Measurements from ENCODE around the gene SLC35E1. TPM values are rescaled to one million over a fixed set of nuclear protein-coding genes. Genes with fewer than 3 reads are reported as not detected.

SLC35E1 gene
- total RNA-seq, 2 experiments from 2014 or later: 72.3 to 76.3 TPM

DNA sequence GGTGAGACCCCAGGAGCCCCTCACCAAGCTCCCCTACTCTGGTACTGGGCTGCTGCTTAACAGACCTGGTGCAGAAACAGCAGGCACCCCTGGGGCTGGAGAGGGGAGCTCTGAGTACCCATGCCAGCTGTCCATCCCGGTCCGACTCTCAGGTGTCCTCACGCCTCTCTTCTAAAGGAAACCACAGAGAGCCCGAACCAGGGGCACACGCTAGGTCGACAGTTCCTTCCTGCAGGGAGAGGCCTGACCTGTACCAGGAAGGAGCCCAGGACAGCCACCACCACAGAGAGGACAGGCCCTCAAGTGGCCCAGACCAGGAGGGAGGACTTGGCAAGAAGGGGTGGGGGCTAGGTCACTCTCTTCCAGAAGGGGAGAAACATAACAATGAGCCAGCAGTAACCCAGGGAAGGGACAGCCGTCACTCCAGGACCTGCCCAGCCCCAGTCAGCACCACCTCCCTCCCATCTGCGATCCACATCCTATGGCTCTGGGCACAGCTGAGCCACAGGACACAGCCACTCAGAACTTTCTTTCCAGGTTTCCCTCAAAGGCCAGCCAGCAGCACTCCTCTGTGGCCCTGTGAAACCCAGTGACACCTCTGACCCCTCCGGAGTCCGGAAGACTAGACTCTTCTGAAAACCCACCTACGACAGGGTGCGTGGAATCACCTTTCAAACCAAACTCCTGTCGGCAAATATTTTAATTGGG, 13.0 kb upstream of the SLC35E1 start:
- peaks cover under 1% of the 10 kb centered on the region for H3K36me3 Mint-ChIP-seq (ENCODE audit: low read depth)
- H3K9me3 Mint-ChIP-seq: no peaks in the 10 kb centered on the region
- Histone ChIP-seq H3K27me3 (ENCODE audit: control insufficient read depth in 1 of 2, insufficient read depth in 2 of 2, low read length in 2 of 2) (no peaks in the 10 kb centered on the region), H3K9me3 (ENCODE audit: control insufficient read depth in 1 of 2, insufficient read depth in 1 of 2, low read length in 2 of 2) (no peaks in the 10 kb centered on the region), H3K4me1 (ENCODE audit: insufficient read depth, low read length) (peaks cover 96% of the 10 kb centered on the region), H3K36me3 (ENCODE audit: insufficient read depth, low read length) (peaks cover 14% of the 10 kb centered on the region), H3K27ac (ENCODE audit: low read depth in 1 of 2, low read length in 2 of 2) (peak overlapping the region; percentile 77 to 85), H3K4me3 (ENCODE audit: low read length) (peak overlapping the region; percentile 46)
- DNase-seq (no peak), ATAC-seq (ENCODE audit: poor library complexity) (no peak)
- ChIA-PET POLR2A (interaction anchor here (0.7 to 3.1 kb wide), 11 partner anchors 8 to 243 kb away, joined by 3 to 32 read pairs (median 8); partner anchors contain the start of genes CHERP, MED26, SLC35E1 and TMEM38A), CTCF (interaction anchor here (0.7 to 1.6 kb wide), 4 partner anchors 9 to 39 kb away, joined by 3 to 6 read pairs (median 4); no protein-coding TSS in a partner anchor)
- H3K27ac Mint-ChIP-seq: peak overlapping the region; percentile 98
- no peaks in the 10 kb centered on the region for H3K27me3 Mint-ChIP-seq
- intact Hi-C loops (cut with DNase I, micrococcal nuclease): no loop called here
- H3K4me1 Mint-ChIP-seq (ENCODE audit: low read depth): peaks cover 82% of the 10 kb centered on the region
- peak overlapping the region; percentile 81 for H3K4me3 Mint-ChIP-seq
- TF ChIP-seq, protein P1, sequence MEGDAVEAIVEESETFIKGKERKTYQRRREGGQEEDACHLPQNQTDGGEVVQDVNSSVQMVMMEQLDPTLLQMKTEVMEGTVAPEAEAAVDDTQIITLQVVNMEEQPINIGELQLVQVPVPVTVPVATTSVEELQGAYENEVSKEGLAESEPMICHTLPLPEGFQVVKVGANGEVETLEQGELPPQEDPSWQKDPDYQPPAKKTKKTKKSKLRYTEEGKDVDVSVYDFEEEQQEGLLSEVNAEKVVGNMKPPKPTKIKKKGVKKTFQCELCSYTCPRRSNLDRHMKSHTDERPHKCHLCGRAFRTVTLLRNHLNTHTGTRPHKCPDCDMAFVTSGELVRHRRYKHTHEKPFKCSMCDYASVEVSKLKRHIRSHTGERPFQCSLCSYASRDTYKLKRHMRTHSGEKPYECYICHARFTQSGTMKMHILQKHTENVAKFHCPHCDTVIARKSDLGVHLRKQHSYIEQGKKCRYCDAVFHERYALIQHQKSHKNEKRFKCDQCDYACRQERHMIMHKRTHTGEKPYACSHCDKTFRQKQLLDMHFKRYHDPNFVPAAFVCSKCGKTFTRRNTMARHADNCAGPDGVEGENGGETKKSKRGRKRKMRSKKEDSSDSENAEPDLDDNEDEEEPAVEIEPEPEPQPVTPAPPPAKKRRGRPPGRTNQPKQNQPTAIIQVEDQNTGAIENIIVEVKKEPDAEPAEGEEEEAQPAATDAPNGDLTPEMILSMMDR (IDR thresholded peaks at IDR 0.05): no peak

DNA sequence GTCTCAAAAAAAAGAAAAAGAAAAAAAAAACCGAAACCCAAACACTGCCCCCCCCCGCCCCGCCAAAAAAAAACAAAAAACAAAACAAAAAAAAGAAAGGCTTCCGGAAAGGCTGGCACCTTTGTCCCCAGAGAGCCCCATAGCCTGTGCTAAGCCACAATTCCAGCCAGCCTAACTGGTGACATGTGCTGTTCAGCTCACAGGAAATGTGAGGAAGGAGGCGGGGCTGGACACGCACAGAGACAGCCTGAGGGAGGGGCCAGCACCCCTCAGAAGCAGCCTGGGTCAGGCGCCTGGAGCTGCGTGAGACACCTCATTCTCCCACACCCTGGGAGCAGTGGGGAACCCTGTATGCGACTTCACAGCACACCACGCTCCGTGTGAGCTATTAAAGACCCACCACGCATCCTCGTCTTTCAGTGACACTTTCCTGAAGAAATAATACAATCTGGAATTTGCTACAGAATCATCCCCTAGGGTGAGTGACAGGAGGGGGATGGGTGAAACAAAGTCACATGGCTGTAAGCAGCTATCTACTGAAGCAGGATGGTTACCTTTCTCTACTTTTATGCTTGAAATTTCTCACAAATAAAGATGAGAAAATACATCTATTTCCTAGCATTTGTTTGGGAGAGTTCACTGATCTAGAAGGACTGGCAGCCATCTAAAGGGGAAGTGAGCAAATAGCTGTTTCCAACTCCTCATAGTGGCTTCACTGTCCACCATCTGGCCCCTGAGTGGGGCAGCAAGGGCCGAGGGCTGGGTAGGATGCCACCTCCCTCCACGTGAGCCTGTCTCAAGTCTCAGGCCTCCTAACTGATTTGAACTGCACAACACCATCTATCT, 12.3 kb upstream of the SLC35E1 start:
- H3K4me3 Mint-ChIP-seq: peak overlapping the region; percentile 81
- TF ChIP-seq, protein P1 (IDR thresholded peaks at IDR 0.05): no peak
- H3K27ac Mint-ChIP-seq: peak overlapping the region; percentile 98
- DNase-seq (peak; percentile 74 to 98 (median 88)), ATAC-seq (ENCODE audit: poor library complexity) (peak; percentile 78)
- peaks cover 19% of the 10 kb centered on the region for H3K36me3 ChIP-seq (ENCODE audit: insufficient read depth, low read length)
- H3K36me3 Mint-ChIP-seq (ENCODE audit: low read depth): peaks cover 8% of the 10 kb centered on the region
- peak overlapping the region; percentile 77 to 85 for H3K27ac ChIP-seq (ENCODE audit: low read depth in 1 of 2, low read length in 2 of 2)
- peak overlapping the region; percentile 46 for H3K4me3 ChIP-seq (ENCODE audit: low read length)
- intact Hi-C loops (cut with DNase I, micrococcal nuclease): loop anchor here (1.0 kb wide), 4 partner anchors 10 to 44 kb away; partner anchors contain the start of genes SLC35E1 (in 2 of the 2) and MED26 (in 1 of the 2)
- POLR2A ChIA-PET: interaction anchor here (0.6 to 3.1 kb wide), 16 partner anchors 9 to 1205 kb away, joined by 3 to 32 read pairs (median 6); partner anchors contain the start of genes C19orf44, CALR3, CHERP and MED26
- CTCF ChIA-PET: interaction anchor here (0.5 to 1.6 kb wide), 7 partner anchors 9 to 450 kb away, joined by 3 to 6 read pairs (median 4); no protein-coding TSS in a partner anchor
- H3K9me3 Mint-ChIP-seq: no peaks in the 10 kb centered on the region
- peaks cover 91% of the 10 kb centered on the region for H3K4me1 ChIP-seq (ENCODE audit: insufficient read depth, low read length)
- no peaks in the 10 kb centered on the region for H3K9me3 ChIP-seq (ENCODE audit: control insufficient read depth in 1 of 2, insufficient read depth in 1 of 2, low read length in 2 of 2)
- no peaks in the 10 kb centered on the region for H3K27me3 Mint-ChIP-seq
- H3K27me3 ChIP-seq (ENCODE audit: control insufficient read depth in 1 of 2, insufficient read depth in 2 of 2, low read length in 2 of 2): no peaks in the 10 kb centered on the region
- H3K4me1 Mint-ChIP-seq (ENCODE audit: low read depth): peaks cover 81% of the 10 kb centered on the region

All from CD4-positive, alpha-beta T cell (primary cell).